Activated naive CD8-positive, alpha-beta T cell treated with anti-CD3 and anti-CD28 coated beads, Interleukin-2, amount 50 U/mL, for 16 hours (primary cell): ENCODE results near the gene GLYR1.
A peak's percentile ranks its signal among the peaks of the same experiment; 100 is the strongest.
"Not testable (repeated sequence)": the region's sequence is repeated elsewhere in the genome, so short reads cannot be mapped to it uniquely, and the experiment has no call there.

Experiments
- DNase-seq: peaks from one replicate; pipeline ENCODE4 v3.0.0-alpha.2; 2020; ENCODE audit warnings: low read depth, low spot score

Gene GLYR1

DNA sequence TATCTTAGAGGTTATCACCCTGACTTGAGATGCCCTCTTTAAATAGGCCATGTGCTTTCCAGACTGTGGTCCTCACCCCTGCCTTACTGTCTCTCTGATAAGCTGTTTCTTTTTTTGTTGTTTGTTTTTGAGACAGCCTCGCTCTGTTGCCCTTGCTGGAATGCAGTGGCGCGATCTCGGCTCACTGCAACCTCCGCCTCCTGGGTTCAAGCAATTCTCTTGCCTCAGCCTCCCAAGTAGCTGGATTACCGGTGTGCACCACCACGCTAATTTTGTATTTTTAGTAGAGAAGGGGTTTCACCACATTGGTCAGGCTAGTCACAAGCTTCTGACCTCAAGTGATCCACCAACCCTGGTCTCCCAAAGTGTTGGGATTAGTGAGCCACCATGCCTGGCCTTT, 58.2 kb downstream of the GLYR1 start:
- DNase-seq, result no peak

DNA sequence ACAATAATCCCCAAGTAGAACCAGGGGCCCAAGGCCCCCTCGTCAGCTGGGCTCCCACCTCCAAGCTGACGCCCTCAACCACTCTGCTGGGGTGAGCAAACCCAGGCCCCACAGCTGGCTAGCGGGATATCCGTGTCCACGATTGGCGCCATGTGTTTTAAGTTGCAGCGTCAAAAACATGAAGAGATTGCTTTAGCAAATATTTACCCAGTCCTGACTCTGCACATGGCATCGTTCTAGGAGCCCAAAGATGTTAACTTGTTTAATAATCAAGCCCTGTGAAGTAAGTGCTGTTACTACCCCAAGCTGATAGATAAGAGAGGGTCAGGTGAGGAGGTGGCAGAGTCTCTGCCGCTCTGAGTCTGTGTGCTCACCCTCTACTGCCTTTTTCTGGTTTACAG, 58.6 kb downstream of the GLYR1 start:
- DNase-seq, result no peak

DNA sequence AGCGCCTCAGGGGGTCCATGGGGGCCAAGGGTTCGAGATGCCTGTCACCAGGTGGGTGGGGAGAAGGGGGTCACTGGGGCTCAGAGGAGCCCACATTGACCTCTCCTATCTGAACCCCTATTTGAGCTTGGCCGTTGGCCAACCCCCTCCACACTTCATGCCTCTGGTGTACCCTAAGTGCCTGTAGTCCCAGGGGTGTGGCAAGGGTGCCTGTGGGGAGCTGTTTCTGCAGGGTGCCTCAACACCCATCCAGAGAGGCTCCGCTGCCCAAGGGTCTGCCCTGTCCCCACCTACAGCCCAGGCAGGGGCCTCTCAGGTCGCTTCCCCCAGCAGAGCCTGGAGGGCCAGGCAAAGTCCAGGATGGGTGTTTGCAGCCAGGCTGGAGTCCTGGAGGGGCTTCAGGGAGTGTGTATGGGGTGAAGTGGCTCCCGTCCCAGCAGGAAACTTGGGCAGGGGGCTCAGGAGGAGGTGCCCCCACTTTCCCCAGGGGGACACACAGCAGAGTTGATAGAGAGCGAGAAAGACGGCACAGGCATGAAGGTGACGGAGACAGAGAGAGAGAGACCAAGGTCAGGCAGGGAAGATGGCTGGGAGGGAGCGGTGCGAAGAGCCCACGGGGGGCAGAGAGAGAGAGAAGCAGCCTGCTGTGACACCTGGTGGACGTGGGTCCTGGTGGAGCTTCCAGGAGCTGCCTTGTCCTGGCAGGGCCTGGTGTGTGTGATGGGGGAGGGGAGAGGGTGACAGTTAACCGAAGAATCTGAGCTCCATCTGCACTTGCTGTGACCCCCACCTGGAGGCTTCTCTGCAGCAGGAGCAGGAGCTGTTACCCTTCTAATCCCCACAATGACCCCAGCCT, 59.2 kb downstream of the GLYR1 start, which contains the start of gene SEPTIN12:
TSS of gene SEPTIN12 (minus strand) at position 719 of the 856 bp plus-strand sequence. CDS start at position 19, 700 bp downstream.
- DNase-seq, result no peak

DNA sequence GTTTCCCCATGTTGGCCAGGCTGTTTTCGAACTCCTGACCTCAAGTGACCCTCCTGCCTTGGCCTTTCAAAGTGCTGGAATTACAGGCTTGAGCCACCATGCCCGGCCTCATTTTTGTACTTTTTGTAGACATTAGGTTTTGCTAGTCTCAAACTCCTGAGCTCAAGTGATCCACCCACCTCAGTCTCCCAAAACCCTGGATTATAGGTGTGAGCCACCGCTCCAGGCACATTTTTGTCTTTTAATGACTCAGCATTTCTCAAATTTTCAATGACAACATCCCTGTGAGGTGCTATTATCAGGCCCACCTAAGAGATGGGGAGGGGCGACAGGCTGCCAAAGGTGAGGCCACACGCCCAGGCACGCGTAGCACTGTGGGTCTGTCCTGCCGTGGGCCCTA, 60.0 kb downstream of the GLYR1 start:
- no peak for DNase-seq

DNA sequence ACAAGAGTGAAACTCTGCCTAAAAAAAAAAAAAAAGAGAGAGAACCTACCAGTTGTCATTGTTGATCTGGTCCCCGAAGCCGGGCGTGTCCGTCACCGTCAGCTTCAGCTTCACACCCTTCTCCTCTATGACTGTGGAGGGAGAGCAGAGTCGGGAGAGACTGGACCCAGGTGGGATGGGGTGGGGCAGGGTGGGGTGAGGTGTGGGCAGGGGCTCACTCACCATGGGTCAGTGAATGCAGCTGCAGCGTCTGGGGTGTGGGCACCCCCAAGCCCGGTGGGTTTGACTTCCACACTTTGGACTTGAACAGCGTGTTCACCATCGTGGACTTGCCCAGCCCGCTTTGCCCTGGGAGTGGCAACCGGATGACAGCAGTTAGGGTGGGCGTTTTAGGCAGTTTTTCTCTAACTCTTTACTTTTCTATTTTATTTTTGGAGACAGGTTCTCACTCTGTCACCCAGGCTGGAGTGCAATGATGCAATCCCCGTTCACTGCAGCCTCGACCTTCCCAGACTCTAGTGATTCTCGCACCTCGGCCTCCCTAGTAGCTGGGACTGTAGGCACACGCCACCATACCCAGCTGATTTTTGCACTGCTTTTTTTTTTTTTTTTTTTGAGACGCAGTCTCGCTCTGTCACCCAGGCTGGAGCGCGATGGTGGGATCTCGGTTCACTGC, 61.2 kb downstream of the GLYR1 start:
- DNase-seq, result no peak

DNA sequence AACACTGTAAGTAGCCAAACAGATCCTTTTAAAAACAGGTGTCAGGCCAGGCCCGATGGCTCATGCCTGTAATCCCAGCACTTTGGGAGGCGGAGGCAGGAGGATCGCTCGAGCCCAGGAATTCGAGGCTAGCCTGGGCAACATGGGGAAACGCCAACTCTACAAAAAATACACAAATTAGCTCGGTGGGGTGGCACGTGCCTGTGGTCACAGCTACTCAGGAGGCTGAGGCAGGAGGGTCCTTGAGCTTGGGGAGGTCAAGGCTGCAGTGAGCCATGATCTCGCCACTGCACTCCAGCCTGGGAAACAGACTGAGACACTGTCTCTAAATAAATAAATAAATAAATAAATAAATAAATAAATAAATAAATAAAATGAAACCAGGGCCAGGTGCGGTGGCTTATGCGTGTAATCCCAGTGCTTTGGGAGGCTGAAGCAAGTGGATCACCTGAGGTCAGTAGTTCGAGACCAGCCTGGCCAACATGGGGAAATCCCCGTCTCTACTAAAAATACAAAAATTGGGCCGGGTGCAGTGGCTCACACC, 62.6 kb downstream of the GLYR1 start:
- DNase-seq, result not testable (repeated sequence)

DNA sequence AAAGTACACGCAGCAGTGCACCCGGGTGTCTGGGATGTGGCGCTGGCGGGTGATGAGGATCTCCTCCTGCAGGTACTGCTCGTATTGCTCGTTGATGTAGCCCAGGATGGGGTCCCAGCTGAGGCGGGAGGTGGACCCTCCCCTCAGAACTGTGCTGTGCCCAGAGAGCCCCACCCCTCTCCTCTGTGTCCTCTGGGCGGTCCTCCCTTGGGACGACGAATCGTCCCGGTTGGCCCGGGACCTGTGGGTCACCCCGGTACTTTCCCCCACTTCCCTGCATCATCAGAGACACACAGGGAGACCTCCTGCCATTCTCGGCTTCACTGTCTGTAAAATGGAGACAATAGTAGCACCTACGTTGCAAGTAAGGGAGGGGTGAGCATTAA, 63.1 kb downstream of the GLYR1 start:
- no peak for DNase-seq

DNA sequence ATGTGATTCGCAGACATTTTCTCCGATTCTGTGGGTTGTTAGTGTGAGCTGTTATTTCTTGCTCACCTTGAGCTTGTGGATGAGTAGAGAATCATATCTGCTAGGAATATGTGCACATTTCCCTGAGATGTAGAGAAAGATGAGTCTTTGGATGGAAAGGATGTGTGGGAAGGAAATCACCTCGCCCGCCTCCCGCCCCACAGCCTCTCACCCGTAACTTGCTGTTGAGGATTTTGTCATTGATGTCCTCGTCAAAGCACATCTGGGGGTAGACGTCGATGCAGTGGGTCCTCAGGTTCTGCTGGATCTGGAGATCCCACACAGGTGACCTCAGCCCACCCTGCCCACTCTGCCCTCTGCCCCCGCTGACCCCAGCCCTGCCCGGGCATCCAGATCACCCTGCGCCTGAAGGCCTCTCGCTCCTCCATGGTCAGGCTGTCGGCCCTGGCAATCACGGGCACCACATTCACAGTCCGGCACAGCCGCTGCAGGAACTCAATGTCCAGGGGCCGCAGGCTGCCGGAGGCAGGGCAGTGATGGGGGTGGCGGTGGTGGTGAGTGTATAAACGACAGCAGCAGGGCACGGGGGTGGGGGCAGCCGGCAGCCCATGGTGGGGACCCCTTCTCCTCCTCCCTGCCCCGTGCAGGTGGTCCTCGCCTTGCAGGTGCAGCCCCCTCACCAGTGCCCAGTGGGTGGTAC, 63.7 kb downstream of the GLYR1 start:
- DNase-seq, result no peak

DNA sequence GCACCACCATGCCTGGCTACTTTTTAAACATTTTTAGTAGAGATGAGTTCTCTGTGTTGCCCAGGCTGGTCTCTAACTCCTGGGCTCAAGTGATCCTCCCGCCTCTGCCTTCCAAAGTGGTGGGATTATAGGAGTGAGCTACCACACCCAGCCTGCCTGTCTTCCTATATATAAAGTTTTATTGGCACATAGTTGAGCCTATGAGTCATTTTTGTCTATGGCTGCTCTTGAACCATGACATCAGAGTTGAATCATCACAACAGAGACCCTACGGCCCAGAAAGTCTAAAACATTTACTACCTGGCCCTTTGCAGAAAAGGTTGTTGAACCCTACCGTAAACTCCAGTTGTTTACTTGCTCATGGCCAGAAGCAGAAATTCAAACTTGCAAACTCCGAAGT, 66.9 kb downstream of the GLYR1 start:
- DNase-seq, result no peak

- DNase-seq, result no peak
Observed at GRCh38 chr16:4778050-4778392, 69.1 kb downstream of the GLYR1 start.

GRCh38 chr16:4777339-4778049, 69.6 kb downstream of the GLYR1 start:
- no peak for DNase-seq

GRCh38 chr16:4776141-4776705, 70.9 kb downstream of the GLYR1 start:
- no peak for DNase-seq

- no peak for DNase-seq
Observed at GRCh38 chr16:4775005-4775404, 72.1 kb downstream of the GLYR1 start.

DNA sequence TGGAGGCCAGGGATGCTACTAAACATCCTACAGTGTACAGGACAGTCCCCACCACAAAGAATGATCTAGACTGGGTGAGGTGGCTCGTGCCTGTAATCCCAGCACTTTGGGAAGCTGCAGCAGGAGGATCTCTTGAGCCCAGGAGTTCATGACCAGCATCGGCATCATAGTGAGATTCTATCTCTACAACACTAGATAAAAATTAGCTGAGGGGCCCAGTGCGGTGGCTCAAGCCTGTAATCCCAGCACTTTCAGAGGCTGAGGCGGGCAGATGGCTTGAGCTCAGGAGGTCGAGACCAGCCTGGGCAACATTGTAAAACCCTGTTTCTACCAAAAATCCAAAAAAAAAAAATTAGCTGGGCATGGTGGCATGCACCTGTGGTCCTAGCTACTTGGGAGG, 74.7 kb downstream of the GLYR1 start:
- DNase-seq, result no peak

GRCh38 chr16:4771646-4772045, 75.4 kb downstream of the GLYR1 start:
- no peak for DNase-seq

DNA sequence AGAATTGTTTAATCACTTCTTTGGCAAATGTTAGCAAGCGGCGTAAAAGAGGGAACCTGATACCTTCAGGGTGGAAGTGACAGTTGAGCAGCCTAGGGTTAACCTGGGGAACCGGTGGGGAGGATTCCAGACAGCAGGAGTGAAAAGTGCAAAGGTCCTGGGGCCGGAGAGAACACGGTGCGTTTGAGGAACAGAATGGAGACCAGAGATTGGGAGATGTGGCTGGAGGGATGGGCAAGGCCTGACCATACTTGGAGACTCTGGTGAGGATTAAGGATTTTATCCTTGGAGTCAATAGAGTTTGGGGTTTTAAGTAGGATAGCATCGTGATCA, 77.8 kb downstream of the GLYR1 start:
- DNase-seq, result no peak

GRCh38 chr16:4768549-4769305, 78.4 kb downstream of the GLYR1 start:
- DNase-seq, result peak; percentile 75

DNA sequence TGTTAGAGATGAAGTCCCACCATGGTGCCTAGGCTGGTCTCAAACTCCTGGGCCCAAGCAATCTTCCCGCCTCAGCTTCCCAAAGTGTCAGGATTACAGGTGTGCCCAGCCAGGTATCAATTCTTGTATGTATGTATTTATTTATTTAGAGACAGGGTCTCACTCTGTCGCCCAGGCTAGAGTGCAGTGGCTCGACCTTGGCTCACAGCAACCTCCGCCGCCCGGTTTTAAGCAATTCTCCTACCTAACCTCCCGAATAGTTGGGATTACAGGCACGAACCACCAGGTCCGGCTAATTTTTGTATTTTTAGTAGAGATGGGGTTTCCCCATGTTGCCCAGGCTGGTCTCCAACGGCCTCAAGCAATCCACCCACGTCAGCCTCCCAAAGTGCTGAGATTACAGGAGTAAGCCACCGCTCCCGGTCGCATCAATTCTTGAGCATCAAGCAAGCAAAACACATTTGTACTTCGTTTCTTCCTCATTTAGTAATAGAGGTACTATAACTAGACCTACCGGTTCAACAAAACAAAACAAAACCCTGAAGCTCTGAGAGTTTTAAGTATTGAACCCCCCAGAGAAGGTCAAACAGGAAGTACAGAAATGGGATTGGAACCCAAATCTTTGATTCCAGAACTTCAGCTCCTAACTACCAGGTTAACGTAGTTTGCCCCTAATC, 79.1 kb downstream of the GLYR1 start:
- no peak for DNase-seq

GRCh38 chr16:4766875-4767628, 80.0 kb downstream of the GLYR1 start, which contains the start of gene ZNF500:
ZNF500 (minus strand) TSS chr16:4767162; CDS start chr16:4765978, 1,184 bp downstream.
- DNase-seq, result peak; percentile 94
